HG02571 (cell line): ENCODE data around the gene ZDHHC16.
"Not testable (repeated sequence)": the region's sequence is repeated elsewhere in the genome, so short reads cannot be mapped to it uniquely, and the experiment has no call there.

Experiments used
- ATAC-seq: cut with Tn5 transposase; IDR thresholded peaks from one replicate; pipeline ENCODE4 v1.9.1; 2021; ENCODE audit warnings: mild to moderate bottlenecking, moderate library complexity; ENCODE audit not compliant: unreplicated experiment

The ZDHHC16 gene

GRCh38 chr10:97445722-97446639 lies at the start of gene ZDHHC16, which contains the start of gene EXOSC1:
Gene ZDHHC16, plus strand, starts transcription at chr10:97446175. Its CDS starts 5,501 bp downstream, at chr10:97451676.
Gene EXOSC1, minus strand, starts transcription at chr10:97446006. Its CDS starts 21 bp downstream, at chr10:97445985.
- ATAC-seq = peak; percentile 93

- no peak for ATAC-seq
These were observed 46.0 kb upstream of the ZDHHC16 start for GRCh38 chr10:97399843-97400545.

GRCh38 chr10:97400665-97401454 lies 45.1 kb upstream of the ZDHHC16 start, which contains the start of gene RRP12:
Gene RRP12, minus strand, starts transcription at chr10:97401340. Its CDS starts 109 bp downstream, at chr10:97401231.
- peak; percentile 98 for ATAC-seq

GRCh38 chr10:97401455-97401919 lies 44.5 kb upstream of the ZDHHC16 start:
- ATAC-seq = no peak

GRCh38 chr10:97404044-97404443 lies 41.9 kb upstream of the ZDHHC16 start:
- ATAC-seq = no peak

- ATAC-seq = no peak
These were observed 39.9 kb upstream of the ZDHHC16 start for GRCh38 chr10:97406064-97406463.

- not testable (repeated sequence) for ATAC-seq
These were observed 39.5 kb upstream of the ZDHHC16 start for GRCh38 chr10:97406483-97406882.

- ATAC-seq = peak; percentile 89
These were observed 38.6 kb upstream of the ZDHHC16 start for GRCh38 chr10:97407211-97407951.

GRCh38 chr10:97407952-97408248 lies 38.1 kb upstream of the ZDHHC16 start:
- ATAC-seq = no peak

GRCh38 chr10:97408496-97408992 lies 37.4 kb upstream of the ZDHHC16 start:
- no peak for ATAC-seq

GRCh38 chr10:97411406-97411805 lies 34.6 kb upstream of the ZDHHC16 start:
- ATAC-seq = no peak

- no peak for ATAC-seq
These were observed 33.1 kb upstream of the ZDHHC16 start for GRCh38 chr10:97412891-97413304.

GRCh38 chr10:97416565-97416964 lies 29.4 kb upstream of the ZDHHC16 start:
- no peak for ATAC-seq

- not testable (repeated sequence) for ATAC-seq
These were observed 22.2 kb upstream of the ZDHHC16 start for GRCh38 chr10:97423757-97424098.

- ATAC-seq = peak; percentile 79
These were observed 19.8 kb upstream of the ZDHHC16 start, which contains the start of gene PGAM1 for GRCh38 chr10:97425964-97426775. Gene PGAM1, plus strand, starts transcription at chr10:97426191. Its CDS starts 117 bp downstream, at chr10:97426308.

- ATAC-seq = no peak
These were observed 19.0 kb upstream of the ZDHHC16 start for GRCh38 chr10:97426776-97427570.

- no peak for ATAC-seq
These were observed 18.3 kb upstream of the ZDHHC16 start for GRCh38 chr10:97427571-97428179.

GRCh38 chr10:97428572-97428981 lies 17.4 kb upstream of the ZDHHC16 start:
- ATAC-seq = no peak
